H1 (cell line): ENCODE results near the gene MYBL2. TPM values are rescaled to one million over a fixed set of nuclear protein-coding genes. Genes with fewer than 3 reads are reported as not detected.

Experiments used
- CREB1 ChIP-seq: IDR thresholded peaks from 2 replicates; pipeline ENCODE4 v1.6.1; 2012; ENCODE audit warnings: inconsistent platforms
- GABPA ChIP-seq: IDR thresholded peaks from 2 replicates; pipeline ENCODE4 v1.6.1; 2011; ENCODE audit warnings: mild to moderate bottlenecking, low read length, moderate library complexity, borderline replicate concordance; ENCODE audit not compliant: insufficient read depth
- GTF2F1 ChIP-seq: IDR thresholded peaks from 2 replicates; pipeline ENCODE4 v1.6.1; 2012; ENCODE audit warnings: low read depth, low read length, improper control_type of control experiment, borderline replicate concordance
- MAX ChIP-seq: IDR thresholded peaks from 2 replicates; pipeline ENCODE4 v1.6.1; 2012; ENCODE audit warnings: inconsistent platforms
- RBBP5 ChIP-seq: IDR thresholded peaks from 2 replicates; pipeline ENCODE4 v1.7.1; 2012; ENCODE audit warnings: low read depth, mild to moderate bottlenecking, inconsistent platforms, low read length, moderate library complexity, borderline replicate concordance
- SP4 ChIP-seq: IDR thresholded peaks from 2 replicates; pipeline ENCODE4 v1.6.1; 2012; ENCODE audit warnings: low read length, inconsistent platforms
- polyA plus RNA-seq, 7 experiments: library from polyadenylated mRNA; depleted of rRNA in 3 of 7; stranded (reverse) in 5 of 7; unstranded in 2 of 7; fragments of >200 nt in 5 of 7; fragments of 200-250 nt in 2 of 7; gene quantifications; 1 replicate in 5 of 7; 2 replicates in 1 of 7; 4 replicates in 1 of 7; pipeline versions ENCODE4 v1.2.1 to v1.2.3, GENCODE V29; 2011 to 2013; ENCODE audit warnings: missing spikeins in 2 of 7, mixed read lengths in 2 of 7
- total RNA-seq: library from RNA; stranded (reverse); fragmentation: NEBNext Ultra II Directional; extraction: Animal tissue kit (Norgen Biotek cat#: 25700); gene quantifications from 2 replicates; pipeline ENCODE4 v1.2.1, GENCODE V29; 2021

MYBL2 gene
- total and polyA plus RNA-seq, 2 of the 8 experiments (the other 6 are each of a cell fraction or from before 2014, with no cell fraction given), result 75.3 to 207 TPM

- TF ChIP-seq MAX (no peak), GABPA (no peak), GTF2F1 (no peak), SP4 (no peak), RBBP5 (no peak), CREB1 (no peak)
Observed at GRCh38 chr20:43686820-43687219, 19.9 kb downstream of the MYBL2 start (continued).
